Measurements from ENCODE around the gene RFFL. TPM values are rescaled to one million over a fixed set of nuclear protein-coding genes. Genes with fewer than 3 reads are reported as not detected.

Gene RFFL
- total RNA-seq, 1 experiment from 2014 or later = 16.6 TPM

DNA sequence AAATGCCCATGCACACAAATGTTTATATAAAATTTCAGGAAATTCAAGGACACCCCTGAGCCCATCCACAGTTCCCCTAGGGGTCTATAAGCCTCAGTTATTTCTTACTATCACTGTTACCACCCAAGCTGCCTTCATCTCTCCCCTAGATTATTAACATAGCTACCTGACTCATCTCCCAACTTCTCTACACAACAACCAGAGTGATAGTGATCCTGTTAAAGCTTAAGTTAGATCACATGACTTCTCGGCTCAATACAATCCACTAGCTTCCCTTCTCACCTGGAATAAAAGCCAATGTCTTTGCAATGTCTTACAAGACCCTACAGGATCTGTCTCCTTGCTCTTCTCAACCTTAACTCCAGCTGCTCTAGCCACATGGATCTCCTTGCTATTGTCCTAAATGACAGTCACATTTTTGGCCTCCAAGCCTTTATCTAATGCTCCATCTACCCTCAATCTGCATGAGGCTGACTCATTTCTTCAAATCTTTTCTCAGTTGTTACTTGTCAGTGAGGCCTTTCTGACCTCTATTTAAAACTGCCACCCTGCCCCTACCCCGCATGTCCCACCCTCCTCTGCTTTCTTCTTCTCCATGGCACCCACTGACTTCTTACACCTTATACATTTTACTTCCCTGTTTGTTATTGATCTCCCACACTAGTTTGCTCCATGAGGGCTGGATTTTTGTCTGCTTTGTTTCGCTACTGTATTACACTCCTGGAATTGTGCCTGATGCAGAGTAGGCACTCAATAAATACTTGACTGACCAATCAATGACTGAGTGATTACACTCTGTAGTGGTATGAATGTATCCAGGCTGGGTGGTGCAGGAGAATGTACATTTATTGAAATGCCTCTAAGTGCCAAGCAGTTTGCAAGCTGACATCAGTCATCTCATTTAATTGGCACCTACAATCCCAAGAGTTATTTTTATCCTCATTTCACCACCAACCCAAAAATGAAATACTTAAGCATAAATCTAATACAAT is 88.4 kb downstream of the RFFL start:
- no peak for DNase-seq (ENCODE audit: low read depth)

- peak; percentile 4 for DNase-seq (ENCODE audit: low read depth)
Measured at GRCh38 chr17:34974179-34974578, 89.3 kb downstream of the RFFL start.

GRCh38 chr17:34961093-34961911 is 102.2 kb downstream of the RFFL start, which contains the start of the genes CCT6B and ZNF830:
Gene CCT6B (minus strand): TSS chr17:34961460. CDS start chr17:34961393, 67 bp downstream.
Gene ZNF830 (plus strand): TSS chr17:34961540. CDS start chr17:34961567, 27 bp downstream.
- peak; percentile 91 for DNase-seq (ENCODE audit: low read depth)

DNA sequence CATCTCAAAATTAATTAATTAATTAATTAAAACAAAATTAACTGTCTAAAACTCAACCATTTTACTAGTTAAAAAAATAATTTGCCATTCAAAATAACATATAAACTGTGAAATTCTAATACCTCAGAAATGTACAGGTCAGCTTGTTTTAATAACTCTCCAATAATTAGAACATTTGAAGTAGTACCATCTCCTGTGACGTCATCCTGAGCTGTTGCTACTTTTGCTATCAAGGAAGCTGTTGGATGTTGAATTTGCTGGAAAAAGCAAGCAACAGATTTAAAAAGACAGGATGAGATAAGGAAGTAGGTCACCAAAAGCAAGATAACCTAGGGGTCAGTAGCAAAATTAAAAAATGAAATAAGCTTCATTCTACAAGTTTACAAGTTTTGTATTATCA is 105.1 kb downstream of the RFFL start:
- DNase-seq (ENCODE audit: low read depth) = no peak

Other genes with a start within 250 kb of the RFFL start
- gene CCT6B, start 102.2 kb downstream of the RFFL start, total RNA-seq (2014; rRNA removed) = 1.8 and 2.0 TPM in 2 replicates
- gene ZNF830, start 102.2 kb downstream of the RFFL start, total RNA-seq (2014; rRNA removed) = 10.2 and 13.4 TPM in 2 replicates
- gene LIG3, start 83.2 kb downstream of the RFFL start, total RNA-seq (2014; rRNA removed) = 19.2 and 24.4 TPM in 2 replicates
- 16.0 and 17.1 TPM in 2 replicates for gene RAD51D, start 56.2 kb upstream of the RFFL start, total RNA-seq (2014; rRNA removed)
- gene FNDC8, start 57.9 kb upstream of the RFFL start, total RNA-seq (2014; rRNA removed) = not detected in 2 replicates
- gene NLE1, start 78.6 kb upstream of the RFFL start, total RNA-seq (2014; rRNA removed) = 22.3 and 27.1 TPM in 2 replicates
- 0.17 TPM in 1 of 2 replicates, not detected in the other for gene UNC45B, start 84.1 kb upstream of the RFFL start, total RNA-seq (2014; rRNA removed)
- gene SLC35G3, start 130.7 kb upstream of the RFFL start, total RNA-seq (2014; rRNA removed) = not detected in 2 replicates
- gene SLFN5, start 179.4 kb upstream of the RFFL start, total RNA-seq (2014; rRNA removed) = 38.5 and 43.5 TPM in 2 replicates